ENCODE data around the gene LMO1.

The LMO1 gene

GRCh38 chr11:8288824-8289491 is 25.3 kb upstream of the LMO1 start:
- DNase-seq (ENCODE audit: low spot score) = no peak
- FAIRE-seq = no peak

- no peak for FAIRE-seq
Observed at GRCh38 chr11:8288166-8288772, 24.6 kb upstream of the LMO1 start.

GRCh38 chr11:8287703-8288102 is 24.0 kb upstream of the LMO1 start:
- FAIRE-seq = no peak

More at GRCh38 chr11:8288166-8288772, 24.6 kb upstream of the LMO1 start:
- no peak for DNase-seq (ENCODE audit: low spot score)

GRCh38 chr11:8287297-8287696 is 23.6 kb upstream of the LMO1 start:
- FAIRE-seq (no peak), DNase-seq (ENCODE audit: low spot score) (no peak)

More at GRCh38 chr11:8287703-8288102, 24.0 kb upstream of the LMO1 start:
- DNase-seq (ENCODE audit: low spot score) = no peak

- FAIRE-seq = no peak
- no peak for DNase-seq (ENCODE audit: low spot score)
Observed at GRCh38 chr11:8286886-8287285, 23.2 kb upstream of the LMO1 start.

- FAIRE-seq (no peak), DNase-seq (ENCODE audit: low spot score) (no peak)
Observed at GRCh38 chr11:8285796-8286195, 22.1 kb upstream of the LMO1 start.

- DNase-seq (ENCODE audit: low spot score) (no peak), FAIRE-seq (no peak)
Observed at GRCh38 chr11:8285228-8285627, 21.6 kb upstream of the LMO1 start.

- no peak for FAIRE-seq
- no peak for DNase-seq (ENCODE audit: low spot score)
Observed at GRCh38 chr11:8283465-8284230, 20.0 kb upstream of the LMO1 start.

GRCh38 chr11:8283100-8283464 is 19.4 kb upstream of the LMO1 start:
- FAIRE-seq = no peak

GRCh38 chr11:8282631-8283030 is 19.0 kb upstream of the LMO1 start:
- no peak for DNase-seq (ENCODE audit: low spot score)
- FAIRE-seq = no peak

More at GRCh38 chr11:8283100-8283464, 19.4 kb upstream of the LMO1 start:
- no peak for DNase-seq (ENCODE audit: low spot score)

- FAIRE-seq (no peak), DNase-seq (ENCODE audit: low spot score) (no peak)
Observed at GRCh38 chr11:8281266-8281665, 17.6 kb upstream of the LMO1 start.

GRCh38 chr11:8277691-8278090 is 14.0 kb upstream of the LMO1 start:
- DNase-seq (ENCODE audit: low spot score) (no peak), FAIRE-seq (no peak)

- FAIRE-seq (no peak), DNase-seq (ENCODE audit: low spot score) (no peak)
Observed at GRCh38 chr11:8276528-8276927, 12.8 kb upstream of the LMO1 start.

- no peak for FAIRE-seq
- DNase-seq (ENCODE audit: low spot score) = no peak
Observed at GRCh38 chr11:8273287-8273686, 9.6 kb upstream of the LMO1 start.

GRCh38 chr11:8271106-8271886 is 7.6 kb upstream of the LMO1 start:
- DNase-seq (ENCODE audit: low spot score) (no peak), FAIRE-seq (no peak)

GRCh38 chr11:8269636-8270035 is 6.0 kb upstream of the LMO1 start:
- no peak for FAIRE-seq
- DNase-seq (ENCODE audit: low spot score) = no peak

- DNase-seq (ENCODE audit: low spot score) = no peak
- no peak for FAIRE-seq
Observed at GRCh38 chr11:8268530-8269400, 5.1 kb upstream of the LMO1 start.

GRCh38 chr11:8267831-8268529 is 4.3 kb upstream of the LMO1 start:
- FAIRE-seq (no peak), DNase-seq (ENCODE audit: low spot score) (no peak)

GRCh38 chr11:8267280-8267679 is 3.6 kb upstream of the LMO1 start:
- no peak for FAIRE-seq
- no peak for DNase-seq (ENCODE audit: low spot score)

Data from RCC 7860 (cell line).